Stomach (tissue), 9 donors: ENCODE data around the gene GALR3. TPM values are rescaled to one million over a fixed set of nuclear protein-coding genes. Genes with fewer than 3 reads are reported as not detected.

Experiments
- DNase-seq, 2 donors: peaks; one replicate each; pipeline versions ENCODE4 v3.0.0 to v3.0.0-alpha.2; 2013 to 2019
- H3K27ac ChIP-seq, 5 donors: fragments of 200-600 bp in 4 of 5; sonication (generic) in 4 of 5; one replicate each; pipeline ENCODE4 v1.5.1; 2013 to 2019; ENCODE audit warnings: mild to moderate bottlenecking in 1 of 5, moderate library complexity in 1 of 5
- H3K27me3 ChIP-seq, 3 donors: fragments of 200-600 bp; sonication (generic); one replicate each; pipeline ENCODE4 v1.5.1; 2017 to 2019; ENCODE audit warnings: mixed run types in 1 of 3
- H3K36me3 ChIP-seq, 4 donors: fragments of 200-600 bp; sonication (generic); 1 replicate in 3 of 4; 2 replicates in 1 of 4; pipeline ENCODE4 v1.5.1; 2016 to 2019
- H3K4me1 ChIP-seq, 4 donors: fragments of 200-600 bp; sonication (generic); one replicate each; pipeline ENCODE4 v1.5.1; 2016 to 2019
- H3K4me3 ChIP-seq, 4 donors: fragments of 200-600 bp; sonication (generic) in 3 of 4; one replicate each; pipeline ENCODE4 v1.5.1; 2016 to 2019; ENCODE audit warnings: mild to moderate bottlenecking in 1 of 4
- H3K9me3 ChIP-seq, 4 donors: fragments of 200-600 bp; sonication (generic); one replicate each; pipeline ENCODE4 v1.5.1; 2016 to 2019
- CTCF ChIP-seq, 7 experiments: fragments of 450-650 bp in 4 of 7; fragments of 200-600 bp in 3 of 7; sonication (generic) in 3 of 7; IDR thresholded peaks; one replicate each; pipeline ENCODE4 v1.5.1; 2016 to 2019; ENCODE audit warnings: antibody characterized with exemption in 7 of 7, control low read depth in 2 of 7, mild to moderate bottlenecking in 1 of 7
- EP300 ChIP-seq: sonication (generic); formaldehyde crosslinking; IDR thresholded peaks from one replicate; pipeline ENCODE4 v1.6.1; 2017; ENCODE audit warnings: antibody characterized with exemption
- POLR2A ChIP-seq, 4 donors: fragments of 450-650 bp; IDR thresholded peaks; one replicate each; pipeline ENCODE4 v1.6.1; 2016; ENCODE audit warnings: antibody characterized with exemption in 4 of 4, control low read depth in 2 of 4, mild to moderate bottlenecking in 1 of 4, moderate library complexity in 1 of 4
- POLR2AphosphoS5 ChIP-seq, 3 donors: sonication (generic); formaldehyde crosslinking; IDR thresholded peaks; one replicate each; pipeline ENCODE4 v1.6.1; 2016; ENCODE audit warnings: antibody characterized with exemption in 3 of 3
- WGBS, 5 donors: extraction: QIAGEN DNeasy Blood & Tissue Kit in 3 of 5; methylation state at CpG; one replicate each; pipeline versions ENCODE4 v1.1.5 to v1.1.7; 2013 to 2018; 5-methylcytosine and 5-hydroxymethylcytosine counted together
- intact Hi-C: fragments of 100-400 bp; cut with DNase I; formaldehyde crosslinking; loops from one replicate; pipeline ENCODE4 v1.15.1; 2023; ENCODE audit warnings: low total_unique reads
- polyA plus RNA-seq, 3 donors: library from polyadenylated mRNA; stranded (reverse); fragments of 200-250 nt; gene quantifications; one replicate each; pipeline ENCODE4 v1.2.3, GENCODE V29; 2013
- small RNA-seq, 4 donors: library from RNA; depleted of rRNA; stranded (forward); fragments of <200 nt; gene quantifications; one replicate each; pipeline ENCODE3, GENCODE V24; 2016
- total RNA-seq, 5 donors: library from RNA; depleted of rRNA; stranded (reverse); fragments of >200 nt; gene quantifications; one replicate each; pipeline versions ENCODE4 v1.1.0 to v1.2.3, GENCODE V29; 2014 to 2016
- donor health status: healthy with polysubstance abuse.
- donor health status: Bipolar disorder and iron deficiency.
- donor health status: healthy.

GALR3 gene
- total and polyA plus RNA-seq, 8 donors = not detected

- no peak for DNase-seq
- 40 to 66% (median 43%) methylated on average over 7 of the region's 7 CpGs for WGBS, 5 donors
- Histone ChIP-seq H3K4me1 (peaks cover 24 to 48% (median 37%) of the 10 kb centered on the region in 4 donors), H3K27me3 (no peaks in the 10 kb centered on the region), H3K36me3 (peaks cover 61 to 100% (median 99%) of the 10 kb centered on the region in 4 donors), H3K27ac (peak overlapping the region in 3 of 5 donors; percentile 8 to 45 (median 29)), H3K4me3 (no peak overlapping the region), H3K9me3 (no peaks in the 10 kb centered on the region)
- intact Hi-C loops = loop anchor here (5.0 kb wide), 1 partner anchor 45 kb away; no protein-coding TSS in a partner anchor
- TF ChIP-seq EP300 (no peak), CTCF (IDR thresholded peaks at IDR 0.05) (no peak), POLR2AphosphoS5 (IDR thresholded peaks at IDR 0.05) (no peak), POLR2A (IDR thresholded peaks at IDR 0.05) (no peak)
These were observed 39.6 kb downstream of the GALR3 start for GRCh38 chr22:37862570-37863325.

GRCh38 chr22:37865510-37865909, 42.3 kb downstream of the GALR3 start:
- Histone ChIP-seq H3K4me1 (peaks cover 19 to 37% (median 26%) of the 10 kb centered on the region in 4 donors), H3K4me3 (no peak overlapping the region), H3K9me3 (no peaks in the 10 kb centered on the region), H3K36me3 (peaks cover 58 to 100% (median 98%) of the 10 kb centered on the region in 4 donors), H3K27ac (no peak overlapping the region), H3K27me3 (no peaks in the 10 kb centered on the region)
- intact Hi-C loops = no loop called here
- no peak for DNase-seq
- TF ChIP-seq POLR2A (IDR thresholded peaks at IDR 0.05) (no peak), POLR2AphosphoS5 (IDR thresholded peaks at IDR 0.05) (no peak), CTCF (IDR thresholded peaks at IDR 0.05) (no peak), EP300 (no peak)
- WGBS, 5 donors = 72 to 81% (median 78%) methylated on average over 6 of the region's 6 CpGs

DNA sequence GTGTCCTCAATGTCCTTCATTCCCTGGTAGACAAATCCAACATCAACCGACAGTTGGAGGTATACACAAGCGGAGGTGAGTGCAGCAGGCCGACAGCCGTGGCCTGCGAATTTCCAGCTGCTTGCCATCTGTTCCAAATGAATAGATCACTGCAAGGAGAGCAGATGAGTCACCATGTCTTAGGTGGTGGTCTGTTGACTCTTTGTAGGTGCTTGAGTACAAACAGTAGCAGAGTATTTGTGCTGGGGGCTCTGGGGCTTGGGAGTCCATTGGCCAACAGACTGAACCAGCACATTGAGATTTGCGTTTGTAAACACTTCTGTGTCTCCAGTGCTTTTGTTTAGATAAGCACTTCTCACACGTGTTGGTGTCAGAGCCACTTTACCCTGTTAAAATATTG, 47.1 kb downstream of the GALR3 start:
- Histone ChIP-seq H3K9me3 (no peaks in the 10 kb centered on the region), H3K4me1 (no peaks in the 10 kb centered on the region), H3K27ac (no peak overlapping the region), H3K4me3 (no peak overlapping the region), H3K27me3 (no peaks in the 10 kb centered on the region), H3K36me3 (peaks cover 86 to 100% (median 99%) of the 10 kb centered on the region in 4 donors)
- TF ChIP-seq EP300 = no peak
- TF ChIP-seq POLR2A (IDR thresholded peaks at IDR 0.05) = no peak
- intact Hi-C loops = no loop called here
- DNase-seq = no peak
- WGBS, 5 donors = 55 to 79% (median 71%) methylated on average over 7 of the region's 7 CpGs

Small RNA genes within 50 kb of the gene (small RNA-seq; reads per million reads assigned to genes)
- 0.14 to 0.77 (median 0.46) reads per million in 4 donors for gene MIR659

Other genes starting within 250 kb of the GALR3 start
- gene LGALS2, start 243.3 kb upstream of the GALR3 start, total RNA-seq = 1 to 10 TPM in 1 of 5 donors, not detected in 4; 4.2 TPM
- 1 to 10 TPM; 4.1 to 7.1 (median 5.0) TPM for gene LGALS2, start 243.3 kb upstream of the GALR3 start, polyA plus RNA-seq
- gene GGA1, start 214.5 kb upstream of the GALR3 start, total RNA-seq = 10 to 100 TPM; 39.5 to 87.9 (median 55.6) TPM
- 10 to 100 TPM; 30.3 to 43.6 (median 34.1) TPM for gene GGA1, start 214.5 kb upstream of the GALR3 start, polyA plus RNA-seq
- gene SH3BP1, start 183.7 kb upstream of the GALR3 start, total RNA-seq = 100 to 1,000 TPM in 1 of 5 donors, 10 to 100 TPM in 1, 1 to 10 TPM in 2, not detected in 1; 1.6 to 135 (median 7.3) TPM
- 10 to 100 TPM in 1 of 3 donors, 1 to 10 TPM in 2; 8.7 to 12.8 (median 9.5) TPM for gene SH3BP1, start 183.7 kb upstream of the GALR3 start, polyA plus RNA-seq
- 10 to 100 TPM in 1 of 5 donors, 1 to 10 TPM in 4; 2.9 to 72.1 (median 5.4) TPM for gene PDXP, start 164.7 kb upstream of the GALR3 start, total RNA-seq
- 10 to 100 TPM in 1 of 3 donors, 1 to 10 TPM in 2; 6.4 to 11.8 (median 8.1) TPM for gene PDXP, start 164.7 kb upstream of the GALR3 start, polyA plus RNA-seq
- 100 to 1,000 TPM; 235 to 490 (median 312) TPM for gene LGALS1, start 147.7 kb upstream of the GALR3 start, total RNA-seq
- 1,000 to 10,000 TPM in 1 of 3 donors, 100 to 1,000 TPM in 2; 596 to 1,435 (median 703) TPM for gene LGALS1, start 147.7 kb upstream of the GALR3 start, polyA plus RNA-seq
- 10 to 100 TPM in 4 of 5 donors, 1 to 10 TPM in 1; 9.3 to 64.6 (median 41.5) TPM for gene NOL12, start 137.0 kb upstream of the GALR3 start, total RNA-seq
- gene NOL12, start 137.0 kb upstream of the GALR3 start, polyA plus RNA-seq = 10 to 100 TPM; 26.6 to 35.4 (median 35.2) TPM
- gene TRIOBP, start 126.3 kb upstream of the GALR3 start, total RNA-seq = 100 to 1,000 TPM in 2 of 5 donors, 10 to 100 TPM in 3; 70.0 to 355 (median 90.6) TPM
- 10 to 100 TPM; 30.6 to 87.8 (median 70.2) TPM for gene TRIOBP, start 126.3 kb upstream of the GALR3 start, polyA plus RNA-seq
- 100 to 1,000 TPM in 2 of 5 donors, 10 to 100 TPM in 1, under 1 TPM in 1, not detected in 1; 0.45 to 158 (median 60.4) TPM for gene GCAT, start 15.4 kb upstream of the GALR3 start, total RNA-seq
- gene GCAT, start 15.4 kb upstream of the GALR3 start, polyA plus RNA-seq = 10 to 100 TPM; 18.2 to 27.2 (median 23.4) TPM
- 100 to 1,000 TPM in 1 of 5 donors, 10 to 100 TPM in 3, 1 to 10 TPM in 1; 6.8 to 210 (median 18.3) TPM for gene ANKRD54, start 21.0 kb downstream of the GALR3 start, total RNA-seq
- gene ANKRD54, start 21.0 kb downstream of the GALR3 start, polyA plus RNA-seq = 10 to 100 TPM; 12.5 to 19.0 (median 14.8) TPM
- gene EIF3L, start 26.0 kb downstream of the GALR3 start, total RNA-seq = 100 to 1,000 TPM; 271 to 452 (median 385) TPM
- gene EIF3L, start 26.0 kb downstream of the GALR3 start, polyA plus RNA-seq = 100 to 1,000 TPM; 254 to 657 (median 378) TPM
- 100 to 1,000 TPM in 3 of 5 donors, 10 to 100 TPM in 2; 31.4 to 155 (median 112) TPM for gene MICALL1, start 82.9 kb downstream of the GALR3 start, total RNA-seq
- gene MICALL1, start 82.9 kb downstream of the GALR3 start, polyA plus RNA-seq = 10 to 100 TPM; 17.7 to 55.1 (median 35.6) TPM
- not detected for gene C22orf23, start 130.2 kb downstream of the GALR3 start, total RNA-seq
- 1 to 10 TPM in 1 of 3 donors, under 1 TPM in 2; 0.18 to 1.2 (median 0.31) TPM for gene C22orf23, start 130.2 kb downstream of the GALR3 start, polyA plus RNA-seq
- 100 to 1,000 TPM in 2 of 5 donors, 10 to 100 TPM in 3; 41.5 to 145 (median 74.5) TPM for gene POLR2F, start 130.3 kb downstream of the GALR3 start, total RNA-seq
- gene POLR2F, start 130.3 kb downstream of the GALR3 start, polyA plus RNA-seq = 100 to 1,000 TPM; 139 to 149 (median 146) TPM
- gene SOX10, start 161.2 kb downstream of the GALR3 start, total RNA-seq = 1 to 10 TPM in 3 of 5 donors, not detected in 2; 2.9 to 4.9 (median 4.4) TPM
- 1 to 10 TPM; 1.7 to 3.2 (median 2.6) TPM for gene SOX10, start 161.2 kb downstream of the GALR3 start, polyA plus RNA-seq
- 10 to 100 TPM; 24.5 to 44.3 (median 28.8) TPM for gene PICK1, start 234.0 kb downstream of the GALR3 start, total RNA-seq
- gene PICK1, start 234.0 kb downstream of the GALR3 start, polyA plus RNA-seq = 10 to 100 TPM; 20.7 to 27.2 (median 21.7) TPM